Endothelial cell of umbilical vein (primary cell): ENCODE measurements around the gene MAML3. TPM values are rescaled to one million over a fixed set of nuclear protein-coding genes. Genes with fewer than 3 reads are reported as not detected.

ENCODE experiments used
- BruUV-seq: library from RNA; stranded (reverse); fragments of 400-500 nt; replicated peaks from 2 replicates; lab custom pipeline; 2021; lab: Mats Ljungman, UMichigan
- CTCF ChIA-PET: fragments of 300-600, 350-600 bp; sonication (Branson Sonifier 250); formaldehyde crosslinking; loops from one replicate; lab custom pipeline; 2021; ENCODE audit warnings: antibody characterized with exemption, inconsistent platforms; lab: Charles Lee
- POLR2A ChIA-PET: fragments of 300-600, 350-600 bp; sonication (Branson Sonifier 250); formaldehyde crosslinking; loops from one replicate; lab custom pipeline; 2021; ENCODE audit warnings: antibody characterized with exemption, inconsistent platforms; lab: Charles Lee
- DNase-seq: peaks from one replicate; pipeline ENCODE4 v3.0.0-alpha.2; 2011; ENCODE audit warnings: low read depth, low spot score
- FAIRE-seq: peaks from 2 replicates; lab custom pipeline; 2011; peaks lifted over from hg19 to GRCh38; lab: Jason Lieb, UNC
- H2AFZ ChIP-seq: 2 replicates; pipeline ENCODE4 v1.6.0; 2012; ENCODE audit warnings: low read depth, low read length, control low read depth, inconsistent platforms
- H3K27ac ChIP-seq: 2 replicates; pipeline ENCODE4 v1.5.1; 2011; ENCODE audit warnings: low read depth, mild to moderate bottlenecking, control low read depth, low read length, moderate library complexity; ENCODE audit not compliant: insufficient read depth
- H3K27me3 ChIP-seq, 2 experiments: 2 replicates each; pipeline versions ENCODE4 v1.6.0 to v1.6.1; 2011; ENCODE audit warnings: low read length in 2 of 2, mixed read lengths in 1 of 2; ENCODE audit not compliant: control insufficient read depth in 2 of 2, insufficient read depth in 2 of 2
- H3K36me3 ChIP-seq, 2 experiments: 2 replicates in 1 of 2; 3 replicates in 1 of 2; pipeline ENCODE4 v1.5.1; 2011; ENCODE audit warnings: low read length in 2 of 2, mild to moderate bottlenecking in 1 of 2, moderate library complexity in 1 of 2; ENCODE audit not compliant: control insufficient read depth in 2 of 2, insufficient read depth in 2 of 2; ENCODE audit errors: extremely low read depth in 1 of 2
- H3K4me1 ChIP-seq: 3 replicates; pipeline ENCODE4 v1.5.1; 2011; ENCODE audit warnings: mild to moderate bottlenecking, low read length; ENCODE audit not compliant: control insufficient read depth, insufficient read depth; ENCODE audit errors: extremely low read depth
- H3K4me2 ChIP-seq: 2 replicates; pipeline ENCODE4 v1.6.1; 2011; ENCODE audit warnings: low read length, control low read depth, mixed read lengths; ENCODE audit not compliant: insufficient read depth
- H3K4me3 ChIP-seq, 3 experiments: fragments of 200-600 bp in 1 of 3; sonication (generic), shearing (Covaris generic) in 1 of 3; replicated peaks in 1 of 3; 2 replicates each; pipeline ENCODE4 v1.5.1; 2011 to 2016; ENCODE audit warnings: control low read depth in 3 of 3, low read length in 3 of 3, mild to moderate bottlenecking in 2 of 3, inconsistent platforms in 1 of 3, low read depth in 1 of 3, moderate library complexity in 1 of 3; ENCODE audit not compliant: insufficient read depth in 1 of 3
- H3K79me2 ChIP-seq: 2 replicates; pipeline ENCODE4 v1.6.0; 2012; ENCODE audit warnings: low read length, inconsistent platforms; ENCODE audit not compliant: control insufficient read depth, insufficient read depth
- H3K9ac ChIP-seq: replicated peaks from 2 replicates; pipeline ENCODE3; 2011; ENCODE audit warnings: low read length, control low read depth; ENCODE audit not compliant: insufficient read depth; ENCODE audit errors: extremely low read depth
- H3K9me1 ChIP-seq: replicated peaks from 3 replicates; pipeline ENCODE4 v1.6.0; 2011; ENCODE audit warnings: mild to moderate bottlenecking, low read length; ENCODE audit not compliant: control insufficient read depth, insufficient read depth; ENCODE audit errors: extremely low read depth
- H3K9me3 ChIP-seq: replicated peaks from 2 replicates; pipeline ENCODE4 v1.5.1; 2012; ENCODE audit warnings: low read length, inconsistent platforms; ENCODE audit not compliant: control insufficient read depth, insufficient read depth
- H4K20me1 ChIP-seq: replicated peaks from 2 replicates; pipeline ENCODE3; 2011; ENCODE audit warnings: mild to moderate bottlenecking, low read length; ENCODE audit not compliant: control insufficient read depth, insufficient read depth; ENCODE audit errors: extremely low read depth
- EZH2 ChIP-seq: IDR thresholded peaks from 2 replicates; pipeline ENCODE4 v1.6.1; 2012; ENCODE audit warnings: borderline replicate concordance, low read depth, mild to moderate bottlenecking, moderate library complexity, low read length, inconsistent platforms; ENCODE audit not compliant: severe bottlenecking
- FOS ChIP-seq: IDR thresholded peaks from 2 replicates; pipeline ENCODE4 v1.6.1; 2011; ENCODE audit warnings: mild to moderate bottlenecking, low read length, moderate library complexity, borderline replicate concordance; ENCODE audit not compliant: insufficient read depth
- GATA2 ChIP-seq: IDR thresholded peaks from 2 replicates; pipeline ENCODE4 v1.7.0; 2011; ENCODE audit warnings: low read depth, mild to moderate bottlenecking, moderate library complexity, mixed read lengths, low read length; ENCODE audit not compliant: insufficient read length, insufficient read depth
- JUN ChIP-seq: IDR thresholded peaks from 2 replicates; pipeline ENCODE4 v1.6.1; 2011; ENCODE audit warnings: borderline replicate concordance, low read depth; ENCODE audit not compliant: insufficient read length, insufficient read depth
- MYC ChIP-seq: IDR thresholded peaks from one replicate; pipeline ENCODE4 v1.6.1; 2011; ENCODE audit warnings: mild to moderate bottlenecking, low read depth, low read length
- POLR2A ChIP-seq: IDR thresholded peaks from 2 replicates; pipeline ENCODE4 v1.6.1; 2012; ENCODE audit warnings: low read depth, mild to moderate bottlenecking, control low read depth, low read length
- dilution Hi-C: fragments of 300-500 bp; cut with MboI; formaldehyde crosslinking; loops from one replicate; pipeline ENCODE4 v1.15.0; 2019; ENCODE audit warnings: low sequenced_read_pairs; ENCODE audit not compliant: extremely low pct_ligation_motif_present
- intact Hi-C: fragments of 100-400 bp; cut with micrococcal nuclease; formaldehyde crosslinking; loops from one replicate; pipeline ENCODE4 v1.10.0; 2022
- polyA plus RNA-seq, 4 experiments: library from polyadenylated mRNA; depleted of rRNA in 3 of 4; stranded (reverse) in 3 of 4; unstranded in 1 of 4; fragments of >200 nt; gene quantifications; 2 replicates each; pipeline versions ENCODE4 v1.2.1 to v1.2.3, GENCODE V29; 2011 to 2012; ENCODE audit warnings: missing spikeins in 1 of 4
- total RNA-seq: library from RNA; stranded (reverse); gene quantifications from 2 replicates; pipeline ENCODE4 v1.2.3, GENCODE V29; 2021

The MAML3 gene
- total and polyA plus RNA-seq, 2 donors (not counting 3 experiments of a cell fraction or from before 2014, with no cell fraction given), result 14.0 to 20.3 TPM

DNA sequence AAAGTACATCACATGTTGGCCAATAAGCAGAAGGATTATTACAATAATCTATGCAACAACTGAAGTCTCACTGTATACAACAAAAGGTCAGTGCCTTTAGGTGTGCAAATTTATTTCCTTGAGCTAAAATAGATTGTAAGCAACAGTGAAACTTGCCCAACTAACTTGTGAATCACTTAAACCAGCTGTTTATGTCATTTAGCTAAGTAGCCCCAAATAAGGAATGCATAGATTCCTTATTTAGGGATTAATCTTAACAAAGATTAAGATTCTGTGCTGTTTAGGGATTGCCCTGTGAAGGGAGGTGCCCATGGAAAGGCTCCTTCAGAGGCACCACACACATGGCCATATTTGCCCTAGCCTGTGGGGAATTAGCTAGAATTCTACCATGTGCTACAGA is 168.6 kb downstream of the MAML3 start:
- no peaks in the 10 kb centered on the region for H3K9me1 ChIP-seq
- ChIA-PET CTCF (interaction anchor here (0.7 to 1.3 kb wide), 5 partner anchors 9 to 29 kb away, joined by 3 to 5 read pairs (median 4); no protein-coding TSS in a partner anchor), POLR2A (no interaction called here)
- intact Hi-C loops (loop anchor here (5.0 kb wide), 1 partner anchor 73 kb away; no protein-coding TSS in a partner anchor), dilution Hi-C loops (no loop called here)
- no peaks in the 10 kb centered on the region for H3K36me3 ChIP-seq
- H3K9ac ChIP-seq, result no peak overlapping the region
- H3K27ac ChIP-seq, result no peak overlapping the region
- FAIRE-seq (no peak), DNase-seq (no peak)
- no peak overlapping the region for H3K4me3 ChIP-seq
- H3K4me1 ChIP-seq, result peaks cover 17% of the 10 kb centered on the region
- no peak overlapping the region for H2AFZ ChIP-seq
- H4K20me1 ChIP-seq, result no peaks in the 10 kb centered on the region
- TF ChIP-seq MYC, result no peak
- no peak for TF ChIP-seq FOS
- TF ChIP-seq GATA2, result no peak
- TF ChIP-seq EZH2, result no peak
- TF ChIP-seq JUN, result no peak
- no peak for TF ChIP-seq POLR2A
- no TSS peak for BruUV-seq
- H3K79me2 ChIP-seq, result peaks cover 2% of the 10 kb centered on the region
- no peaks in the 10 kb centered on the region for H3K9me3 ChIP-seq
- no peaks in the 10 kb centered on the region for H3K27me3 ChIP-seq
- H3K4me2 ChIP-seq, result no peak overlapping the region

DNA sequence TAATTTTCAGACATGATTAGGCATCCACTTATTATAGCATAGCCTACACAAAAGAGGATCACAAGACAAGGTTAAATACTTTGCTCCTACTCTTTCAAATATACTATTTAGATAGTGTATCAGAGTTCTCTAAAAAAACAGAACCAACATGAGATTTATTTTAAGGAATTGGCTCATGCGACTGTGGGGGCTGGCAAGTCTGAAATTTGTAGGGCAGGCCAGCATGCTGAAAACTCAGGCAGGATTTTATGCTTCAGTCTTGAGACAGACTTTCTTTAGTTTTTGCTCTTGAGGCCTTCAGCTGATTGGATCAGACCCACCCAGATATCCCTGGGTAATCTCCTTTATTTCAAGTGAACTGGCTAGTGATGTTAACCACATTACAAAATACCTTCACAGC is 169.5 kb downstream of the MAML3 start:
- H3K9ac ChIP-seq, result no peak overlapping the region
- TF ChIP-seq JUN (no peak), POLR2A (no peak), MYC (no peak)
- ChIA-PET POLR2A (no interaction called here), CTCF (interaction anchor here (1.1 kb wide), 1 partner anchor 20 kb away, joined by 5 read pairs; no protein-coding TSS in a partner anchor)
- no peaks in the 10 kb centered on the region for H4K20me1 ChIP-seq
- H3K4me1 ChIP-seq, result peaks cover 11% of the 10 kb centered on the region
- H3K27ac ChIP-seq, result no peak overlapping the region
- no peaks in the 10 kb centered on the region for H3K27me3 ChIP-seq
- H3K4me2 ChIP-seq, result no peak overlapping the region
- H3K4me3 ChIP-seq, result no peak overlapping the region
- intact Hi-C loops, result no loop called here
- H3K9me3 ChIP-seq, result no peaks in the 10 kb centered on the region
- dilution Hi-C loops, result no loop called here
- DNase-seq (no peak), FAIRE-seq (no peak)
- H3K9me1 ChIP-seq, result no peaks in the 10 kb centered on the region
- no peak overlapping the region for H2AFZ ChIP-seq
- H3K79me2 ChIP-seq, result peaks cover 2% of the 10 kb centered on the region
- no peaks in the 10 kb centered on the region for H3K36me3 ChIP-seq
- BruUV-seq, result no TSS peak
